Gastrocnemius medialis (tissue), 4 donors: ENCODE data around the gene CEP290.

ENCODE experiments used
- CTCF ChIP-seq, 5 experiments: fragments of 450-650 bp in 3 of 5; fragments of 200-600 bp in 2 of 5; sonication (generic) in 2 of 5; IDR thresholded peaks in 4 of 5; conservative IDR thresholded peaks in 1 of 5; 1 replicate in 4 of 5; 2 replicates in 1 of 5; pipeline ENCODE4 v1.5.1; 2016 to 2019; ENCODE audit warnings: antibody characterized with exemption in 5 of 5, mild to moderate bottlenecking in 3 of 5, moderate library complexity in 3 of 5
- POLR2A ChIP-seq, 2 donors: fragments of 450-650 bp; IDR thresholded peaks; one replicate each; pipeline ENCODE4 v1.6.1; 2017; ENCODE audit warnings: antibody characterized with exemption in 2 of 2, mild to moderate bottlenecking in 2 of 2, moderate library complexity in 2 of 2

- TF ChIP-seq POLR2A (IDR thresholded peaks at IDR 0.05) (no peak), CTCF (IDR thresholded peaks at IDR 0.05 in 4 of 5, conservative IDR thresholded peaks at IDR 0.05 in 1 of 5) (no peak)
Observed at GRCh38 chr12:88153959-88154358, 12.1 kb upstream of the CEP290 start.
